Astrocyte (in vitro differentiated cells and primary cell): Measurements from ENCODE around the gene CMTM5. TPM values are rescaled to one million over a fixed set of nuclear protein-coding genes. Genes with fewer than 3 reads are reported as not detected.

Experiments used
- DNase-seq: peaks from one replicate; pipeline ENCODE4 v3.0.0-alpha.2; 2010; ENCODE audit warnings: low read depth
- FAIRE-seq: peaks from 2 replicates; lab custom pipeline; 2011; peaks lifted over from hg19 to GRCh38; lab: Jason Lieb, UNC
- H2AFZ ChIP-seq: 2 replicates; pipeline ENCODE4 v1.6.0; 2012; ENCODE audit warnings: low read depth, low read length, inconsistent platforms
- H3K27ac ChIP-seq: 2 replicates; pipeline ENCODE4 v1.5.1; 2011; ENCODE audit warnings: low read depth, low read length, inconsistent platforms
- H3K27me3 ChIP-seq: 2 replicates; pipeline ENCODE4 v1.6.0; 2011; ENCODE audit warnings: low read length, inconsistent platforms; ENCODE audit not compliant: insufficient read depth
- H3K36me3 ChIP-seq: 2 replicates; pipeline ENCODE4 v1.5.1; 2011; ENCODE audit warnings: low read length, inconsistent platforms; ENCODE audit not compliant: insufficient read depth
- H3K4me1 ChIP-seq: 2 replicates; pipeline ENCODE4 v1.5.1; 2011; ENCODE audit warnings: low read length, inconsistent platforms; ENCODE audit not compliant: insufficient read depth
- H3K4me2 ChIP-seq: 2 replicates; pipeline ENCODE4 v1.6.0; 2012; ENCODE audit warnings: low read length, inconsistent platforms
- H3K4me3 ChIP-seq: 2 replicates; pipeline ENCODE4 v1.5.1; 2011; ENCODE audit warnings: low read depth, mild to moderate bottlenecking, low read length, inconsistent platforms; ENCODE audit not compliant: insufficient read depth
- H3K79me2 ChIP-seq: 2 replicates; pipeline ENCODE4 v1.6.0; 2012; ENCODE audit warnings: mild to moderate bottlenecking, low read length, inconsistent platforms; ENCODE audit not compliant: insufficient read depth
- H3K9ac ChIP-seq: 2 replicates; pipeline ENCODE4 v1.6.0; 2012; ENCODE audit warnings: mild to moderate bottlenecking, low read length, inconsistent platforms
- H3K9me3 ChIP-seq: 2 replicates; pipeline ENCODE4 v1.5.1; 2012; ENCODE audit warnings: low read depth, mild to moderate bottlenecking, low read length, inconsistent platforms; ENCODE audit not compliant: insufficient read depth
- H4K20me1 ChIP-seq: 2 replicates; pipeline ENCODE4 v1.6.0; 2012; ENCODE audit warnings: low read length, inconsistent platforms; ENCODE audit not compliant: insufficient read depth
- H3K27ac Mint-ChIP-seq: one replicate; pipeline ENCODE4 v1.8.0; 2021; ENCODE audit warnings: mild to moderate bottlenecking, mixed read lengths; ENCODE audit not compliant: unreplicated experiment
- H3K27me3 Mint-ChIP-seq: one replicate; pipeline ENCODE4 v1.8.0; 2021; ENCODE audit warnings: low read depth, mixed read lengths; ENCODE audit not compliant: unreplicated experiment
- H3K36me3 Mint-ChIP-seq: one replicate; pipeline ENCODE4 v1.8.0; 2021; ENCODE audit warnings: low read depth, mixed read lengths; ENCODE audit not compliant: unreplicated experiment
- H3K4me1 Mint-ChIP-seq: one replicate; pipeline ENCODE4 v1.8.0; 2021; ENCODE audit warnings: low read depth, mixed read lengths; ENCODE audit not compliant: unreplicated experiment
- H3K4me3 Mint-ChIP-seq: one replicate; pipeline ENCODE4 v1.8.0; 2021; ENCODE audit warnings: mild to moderate bottlenecking, moderate library complexity, mixed read lengths; ENCODE audit not compliant: unreplicated experiment
- H3K9me3 Mint-ChIP-seq: one replicate; pipeline ENCODE4 v1.8.0; 2021; ENCODE audit warnings: mild to moderate bottlenecking, mixed read lengths; ENCODE audit not compliant: unreplicated experiment
- EZH2 ChIP-seq: IDR thresholded peaks from 2 replicates; pipeline ENCODE4 v1.6.1; 2012; ENCODE audit warnings: mild to moderate bottlenecking, low read length, inconsistent platforms; ENCODE audit not compliant: insufficient read depth
- total RNA-seq: library from RNA; stranded (reverse); gene quantifications from 2 replicates; pipeline ENCODE4 v1.2.1, GENCODE V29; 2021
- TF ChIP-seq, protein P1 (sequence below): IDR thresholded peaks from 2 replicates; pipeline ENCODE4 v1.5.1; 2011; ENCODE audit warnings: low read depth, mild to moderate bottlenecking, inconsistent platforms, low read length, moderate library complexity; ENCODE audit not compliant: insufficient read depth

Gene CMTM5
- total RNA-seq, 1 donor from 2014 or later: not detected

DNA sequence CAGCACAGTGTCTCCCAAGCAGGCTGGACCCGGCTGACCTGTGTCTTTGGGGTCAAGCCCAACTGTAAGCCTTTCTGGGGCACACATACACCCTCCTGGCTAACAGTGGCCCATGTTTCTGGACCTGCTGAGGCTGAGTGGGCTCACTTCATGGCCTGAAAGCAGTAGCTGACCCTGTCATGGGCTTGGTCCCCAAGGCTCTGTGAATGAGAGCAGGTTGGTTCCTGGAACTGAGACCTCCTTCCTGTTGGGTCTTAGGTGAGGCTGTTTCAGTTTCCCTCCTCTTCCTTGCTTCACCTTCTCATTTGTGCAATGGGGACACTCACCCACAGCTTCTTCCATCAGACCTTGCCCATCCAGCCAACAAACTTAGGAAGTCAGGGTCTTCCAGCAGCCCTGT lies 5.0 kb upstream of the CMTM5 start:
- Histone ChIP-seq H2AFZ (no peak overlapping the region), H3K9me3 (no peaks in the 10 kb centered on the region), H3K27ac (no peak overlapping the region), H4K20me1 (no peaks in the 10 kb centered on the region), H3K4me1 (no peaks in the 10 kb centered on the region), H3K9ac (no peak overlapping the region), H3K4me3 (no peak overlapping the region), H3K4me2 (no peak overlapping the region), H3K27me3 (no peaks in the 10 kb centered on the region), H3K79me2 (no peaks in the 10 kb centered on the region), H3K36me3 (no peaks in the 10 kb centered on the region)
- H3K9me3 Mint-ChIP-seq: no peaks in the 10 kb centered on the region
- DNase-seq: no peak
- no peak for FAIRE-seq
- H3K36me3 Mint-ChIP-seq: no peaks in the 10 kb centered on the region
- H3K27ac Mint-ChIP-seq: no peak overlapping the region
- no peak overlapping the region for H3K4me3 Mint-ChIP-seq
- TF ChIP-seq, protein P1, sequence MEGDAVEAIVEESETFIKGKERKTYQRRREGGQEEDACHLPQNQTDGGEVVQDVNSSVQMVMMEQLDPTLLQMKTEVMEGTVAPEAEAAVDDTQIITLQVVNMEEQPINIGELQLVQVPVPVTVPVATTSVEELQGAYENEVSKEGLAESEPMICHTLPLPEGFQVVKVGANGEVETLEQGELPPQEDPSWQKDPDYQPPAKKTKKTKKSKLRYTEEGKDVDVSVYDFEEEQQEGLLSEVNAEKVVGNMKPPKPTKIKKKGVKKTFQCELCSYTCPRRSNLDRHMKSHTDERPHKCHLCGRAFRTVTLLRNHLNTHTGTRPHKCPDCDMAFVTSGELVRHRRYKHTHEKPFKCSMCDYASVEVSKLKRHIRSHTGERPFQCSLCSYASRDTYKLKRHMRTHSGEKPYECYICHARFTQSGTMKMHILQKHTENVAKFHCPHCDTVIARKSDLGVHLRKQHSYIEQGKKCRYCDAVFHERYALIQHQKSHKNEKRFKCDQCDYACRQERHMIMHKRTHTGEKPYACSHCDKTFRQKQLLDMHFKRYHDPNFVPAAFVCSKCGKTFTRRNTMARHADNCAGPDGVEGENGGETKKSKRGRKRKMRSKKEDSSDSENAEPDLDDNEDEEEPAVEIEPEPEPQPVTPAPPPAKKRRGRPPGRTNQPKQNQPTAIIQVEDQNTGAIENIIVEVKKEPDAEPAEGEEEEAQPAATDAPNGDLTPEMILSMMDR: no peak
- no peak for TF ChIP-seq EZH2
- peaks cover 58% of the 10 kb centered on the region for H3K27me3 Mint-ChIP-seq
- H3K4me1 Mint-ChIP-seq: no peaks in the 10 kb centered on the region

DNA sequence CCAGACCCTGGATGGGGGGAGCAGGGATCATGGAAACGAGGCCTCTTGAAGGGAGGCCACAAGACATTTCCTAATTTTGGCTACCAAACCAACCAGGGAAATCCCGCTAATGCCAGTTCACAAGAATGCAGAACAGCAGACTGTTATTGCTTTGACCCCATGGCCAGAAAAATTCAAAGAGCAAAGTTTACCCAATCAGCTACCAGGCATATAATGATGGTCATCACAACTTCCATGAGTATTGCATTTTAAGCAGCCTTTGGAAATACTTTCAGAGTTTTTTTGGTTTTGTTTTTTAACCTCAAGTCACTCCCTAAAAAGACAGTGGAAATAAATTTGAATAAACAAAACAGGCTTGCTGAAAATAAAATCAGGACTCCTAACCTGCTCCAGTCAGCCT lies 4.3 kb upstream of the CMTM5 start, which contains the start of gene IL25:
Gene IL25, plus strand, starts transcription at position 301 of the 400 bp plus-strand sequence.
- H3K9ac ChIP-seq: no peak within 1 kb of the TSS
- Mint-ChIP-seq H3K27me3 (peaks cover 57% of the 10 kb centered on the region), H3K4me3 (no peak within 1 kb of the TSS), H3K36me3 (no peaks in the 10 kb centered on the region), H3K27ac (no peak within 1 kb of the TSS), H3K4me1 (no peaks in the 10 kb centered on the region), H3K9me3 (no peaks in the 10 kb centered on the region)
- no peaks in the 10 kb centered on the region for H3K9me3 ChIP-seq
- DNase-seq (no peak), FAIRE-seq (no peak)
- no peak for TF ChIP-seq EZH2
- H3K27me3 ChIP-seq: no peaks in the 10 kb centered on the region
- no peak within 1 kb of the TSS for H3K27ac ChIP-seq
- no peaks in the 10 kb centered on the region for H3K79me2 ChIP-seq
- no peak within 1 kb of the TSS for H3K4me2 ChIP-seq
- no peak within 1 kb of the TSS for H3K4me3 ChIP-seq
- H3K4me1 ChIP-seq: no peaks in the 10 kb centered on the region
- H3K36me3 ChIP-seq: no peaks in the 10 kb centered on the region
- no peaks in the 10 kb centered on the region for H4K20me1 ChIP-seq
- H2AFZ ChIP-seq: no peak within 1 kb of the TSS

DNA sequence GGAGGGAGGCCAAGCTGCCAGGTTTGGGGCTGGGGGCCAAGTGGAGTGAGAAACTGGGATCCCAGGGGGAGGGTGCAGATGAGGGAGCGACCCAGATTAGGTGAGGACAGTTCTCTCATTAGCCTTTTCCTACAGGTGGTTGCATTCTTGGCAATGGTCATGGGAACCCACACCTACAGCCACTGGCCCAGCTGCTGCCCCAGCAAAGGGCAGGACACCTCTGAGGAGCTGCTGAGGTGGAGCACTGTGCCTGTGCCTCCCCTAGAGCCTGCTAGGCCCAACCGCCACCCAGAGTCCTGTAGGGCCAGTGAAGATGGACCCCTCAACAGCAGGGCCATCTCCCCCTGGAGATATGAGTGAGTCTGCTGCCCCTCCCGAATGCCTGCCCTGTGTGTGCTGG lies 3.8 kb upstream of the CMTM5 start:
- TF ChIP-seq, protein P1: no peak
- no peak for TF ChIP-seq EZH2
- H3K4me2 ChIP-seq: no peak overlapping the region
- no peaks in the 10 kb centered on the region for H3K9me3 ChIP-seq
- Mint-ChIP-seq H3K27me3 (peaks cover 54% of the 10 kb centered on the region), H3K36me3 (no peaks in the 10 kb centered on the region), H3K4me1 (no peaks in the 10 kb centered on the region), H3K27ac (no peak overlapping the region), H3K4me3 (no peak overlapping the region), H3K9me3 (no peaks in the 10 kb centered on the region)
- no peak overlapping the region for H3K27ac ChIP-seq
- no peak overlapping the region for H3K4me3 ChIP-seq
- H3K79me2 ChIP-seq: no peaks in the 10 kb centered on the region
- no peak for DNase-seq
- no peaks in the 10 kb centered on the region for H3K4me1 ChIP-seq
- no peak for FAIRE-seq
- H3K9ac ChIP-seq: no peak overlapping the region
- no peak overlapping the region for H2AFZ ChIP-seq
- no peaks in the 10 kb centered on the region for H3K27me3 ChIP-seq
- no peaks in the 10 kb centered on the region for H3K36me3 ChIP-seq
- no peaks in the 10 kb centered on the region for H4K20me1 ChIP-seq
